SK-N-MC (cell line): ENCODE results near the gene GLRX2.

ENCODE experiments used
- EZH2 ChIP-seq: fragments of 200-600 bp; sonication (generic); IDR thresholded peaks from one replicate; pipeline ENCODE4 v1.6.1; 2017; ENCODE audit warnings: antibody characterized with exemption
- FOXP2 ChIP-seq: optimal IDR thresholded peaks from 2 replicates; pipeline ENCODE3; 2011; ENCODE audit warnings: mild to moderate bottlenecking, moderate library complexity; ENCODE audit not compliant: insufficient read depth; ENCODE audit errors: extremely low read length, control extremely low read depth
- POLR2AphosphoS5 ChIP-seq: IDR thresholded peaks from 2 replicates; pipeline ENCODE4 v1.6.1; 2012; ENCODE audit warnings: mild to moderate bottlenecking, low read depth, low read length, borderline replicate concordance

GRCh38 chr1:193069748-193070385, 35.3 kb downstream of the GLRX2 start:
- TF ChIP-seq EZH2, result no peak
- no peak for TF ChIP-seq POLR2AphosphoS5
- no peak for TF ChIP-seq FOXP2
